ENCODE measurements around the gene PTGR1.
"Not testable (repeated sequence)": the region's sequence is repeated elsewhere in the genome, so short reads cannot be mapped to it uniquely, and the experiment has no call there.

The PTGR1 gene

DNA sequence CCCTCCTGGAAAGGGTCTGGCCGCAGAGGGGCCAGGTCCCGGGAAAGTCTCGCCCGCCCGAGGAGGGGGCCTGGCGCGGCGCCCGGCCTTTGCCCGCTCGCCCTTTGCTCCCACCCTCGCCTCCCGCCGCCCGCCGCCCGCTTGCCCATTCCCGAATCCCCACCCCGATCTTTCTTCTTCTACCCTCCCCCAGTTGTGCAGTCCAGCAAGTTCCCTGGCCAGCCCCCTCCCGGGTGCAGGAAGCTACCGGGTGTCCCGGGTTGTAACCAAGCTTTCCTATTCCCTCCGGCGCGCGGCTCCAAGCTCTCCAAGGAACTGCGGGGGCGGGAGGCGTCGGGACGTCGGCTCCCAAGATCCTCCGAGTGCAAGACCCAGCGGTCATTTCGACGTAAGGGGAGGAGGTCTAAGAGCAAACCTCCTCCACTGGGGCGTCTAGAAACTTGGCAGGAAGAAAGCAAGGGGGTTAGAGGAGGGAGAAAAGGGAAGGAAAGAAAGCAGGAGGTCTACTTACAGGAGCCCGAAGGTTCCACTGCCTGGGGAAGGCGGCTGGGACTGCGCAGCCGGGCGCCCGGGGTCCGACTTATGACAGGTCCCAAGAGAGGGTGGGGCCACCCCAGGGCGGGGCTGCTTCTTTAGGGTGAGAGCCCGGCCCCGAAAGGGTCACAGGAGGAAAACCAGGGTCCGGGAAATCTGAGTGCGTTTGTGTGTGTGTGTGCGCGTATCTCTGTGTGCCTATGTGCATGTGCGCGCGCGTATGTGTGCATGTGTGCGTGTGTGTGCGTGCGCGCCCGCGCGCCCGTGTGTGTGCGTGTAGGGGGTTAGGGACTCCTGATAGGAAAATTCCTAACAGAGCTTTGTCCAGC, at the start of gene PTGR1:
TSS of gene PTGR1 (minus strand) at position 556 of the 863 bp plus-strand sequence. CDS start 2,225 bp downstream, outside the sequence.
- no peak for DNase-seq (ENCODE audit: low read depth in 2 of 2)

DNA sequence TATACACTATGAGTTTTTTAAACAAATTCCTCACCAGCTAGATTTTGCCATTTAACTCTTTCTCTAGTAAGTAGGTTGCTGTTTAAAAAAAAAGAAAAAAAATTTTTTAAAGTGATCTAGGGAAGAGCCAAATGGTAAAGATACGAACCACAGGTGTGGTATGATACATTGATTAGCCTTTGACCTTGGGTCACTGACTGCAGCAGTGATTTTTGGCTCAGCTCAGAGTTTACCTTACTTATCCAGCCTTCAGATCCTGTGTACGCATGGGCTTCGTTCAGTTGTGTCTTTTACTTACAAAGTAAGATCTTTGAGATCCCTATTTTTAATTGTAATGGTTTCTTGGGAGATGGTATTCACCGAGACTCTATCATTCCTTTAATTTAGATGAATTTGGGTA, 49.6 kb upstream of the PTGR1 start:
- DNase-seq (ENCODE audit: low read depth in 2 of 2): no peak

DNA sequence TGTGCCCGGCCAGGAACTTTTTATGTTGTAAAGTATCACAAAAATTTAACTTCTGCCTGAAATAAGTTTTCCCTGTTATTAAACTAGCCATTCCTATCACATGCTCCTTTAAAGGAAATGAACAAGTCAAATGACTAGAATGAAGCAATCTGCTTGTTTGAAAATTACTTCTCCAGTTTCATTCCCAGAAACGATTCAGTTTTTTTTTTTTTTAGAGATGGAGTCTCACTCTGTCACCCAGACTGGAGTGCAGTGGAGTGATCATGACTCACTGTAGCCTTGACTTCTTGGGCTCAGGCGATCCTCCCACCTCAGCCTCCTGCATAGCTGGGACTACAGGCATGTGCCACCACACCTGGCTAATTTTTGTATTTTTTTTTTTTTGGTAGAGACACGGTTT, 48.6 kb upstream of the PTGR1 start:
- no peak for DNase-seq (ENCODE audit: low read depth in 2 of 2)

DNA sequence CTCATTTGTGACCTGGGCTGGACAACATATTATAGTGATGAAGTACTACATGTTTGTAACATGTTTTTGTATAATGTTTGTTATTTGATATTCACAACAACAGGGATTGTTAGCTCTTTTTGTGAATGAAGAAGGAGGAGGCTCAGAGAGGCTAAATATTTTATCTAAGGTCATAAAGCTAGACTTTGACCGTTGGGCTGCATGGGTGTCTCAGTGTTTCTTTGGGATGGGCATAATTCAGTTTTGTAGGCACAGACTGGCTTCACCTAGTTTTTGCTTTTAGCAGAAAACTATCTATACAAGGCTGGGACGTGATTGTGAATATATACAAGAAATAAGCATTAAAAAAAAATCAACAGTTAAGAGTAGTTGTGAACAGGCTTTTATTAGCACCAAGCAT, 47.0 kb upstream of the PTGR1 start:
- DNase-seq (ENCODE audit: low read depth in 2 of 2): no peak

DNA sequence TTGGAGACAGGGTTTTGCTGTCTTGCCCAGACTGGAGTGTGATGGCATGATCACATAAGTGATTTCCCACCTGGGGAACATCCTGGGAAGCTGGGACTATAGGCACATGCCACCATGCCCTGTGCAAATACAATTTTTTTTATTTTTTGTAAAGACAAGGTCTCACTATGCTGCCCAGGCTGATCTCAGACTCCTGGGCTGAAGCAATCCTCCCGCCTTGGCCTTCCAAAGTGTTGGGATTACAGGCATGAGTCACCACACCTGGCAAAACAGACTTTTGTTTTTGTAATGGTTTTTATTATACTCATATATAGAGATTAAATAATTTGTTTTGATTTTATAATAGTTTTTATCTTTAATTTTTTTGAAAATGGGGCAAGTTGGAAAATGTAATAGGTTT, 46.4 kb upstream of the PTGR1 start:
- DNase-seq (ENCODE audit: low read depth in 2 of 2): no peak

DNA sequence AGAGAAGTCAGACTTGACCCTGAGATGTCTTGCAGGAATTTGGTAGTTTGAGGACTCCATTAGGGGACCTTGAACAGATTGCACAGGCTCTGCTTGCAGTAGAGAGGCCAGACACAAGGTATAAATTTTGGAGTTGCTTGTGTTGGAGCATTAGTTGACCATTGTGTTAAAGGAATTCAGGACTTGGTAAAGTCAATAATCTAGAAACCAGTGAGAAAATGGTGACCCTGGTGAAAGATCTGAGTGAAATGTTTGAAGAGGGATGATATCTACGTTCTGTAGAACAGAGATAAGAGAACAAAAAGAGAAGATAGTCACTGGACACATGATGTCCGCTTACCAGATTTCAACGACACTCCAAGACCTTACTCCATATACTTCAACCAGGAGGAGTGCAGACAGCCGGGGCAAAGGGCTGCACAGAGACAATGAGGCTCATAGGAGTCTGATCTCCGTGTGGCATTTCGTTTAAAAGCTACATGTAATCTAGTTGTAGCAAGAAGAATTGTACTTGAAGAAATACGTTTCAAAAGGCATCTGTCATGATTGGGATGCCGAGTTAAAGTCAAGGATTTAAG, 44.8 kb upstream of the PTGR1 start:
- DNase-seq (ENCODE audit: low read depth in 2 of 2): no peak

DNA sequence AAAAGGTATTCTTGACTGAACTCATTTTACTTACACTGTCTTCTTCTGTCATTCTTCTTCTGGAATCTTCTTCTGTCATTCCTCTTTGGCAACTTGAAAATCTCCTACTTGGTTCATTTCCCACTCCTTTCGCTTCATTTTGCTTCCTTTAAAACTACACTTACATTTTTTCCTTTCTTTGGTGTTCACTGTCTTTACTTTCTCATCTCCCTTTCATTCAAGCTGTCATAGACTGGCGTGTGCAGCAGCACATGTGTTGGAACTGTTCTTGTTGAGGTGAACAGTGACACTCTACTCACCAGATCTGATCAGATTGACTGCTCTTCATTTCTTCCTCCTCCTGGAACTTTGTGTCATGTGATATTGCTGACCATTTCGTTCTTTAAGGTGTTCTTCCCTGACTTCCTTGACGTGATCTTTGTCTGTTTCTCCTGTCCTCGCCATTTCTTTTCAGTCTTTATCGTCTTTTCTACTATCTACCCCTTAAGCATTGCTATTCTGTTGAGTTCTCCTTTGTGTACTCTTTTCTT, 38.0 kb upstream of the PTGR1 start:
- no peak for DNase-seq (ENCODE audit: low read depth in 2 of 2)

DNA sequence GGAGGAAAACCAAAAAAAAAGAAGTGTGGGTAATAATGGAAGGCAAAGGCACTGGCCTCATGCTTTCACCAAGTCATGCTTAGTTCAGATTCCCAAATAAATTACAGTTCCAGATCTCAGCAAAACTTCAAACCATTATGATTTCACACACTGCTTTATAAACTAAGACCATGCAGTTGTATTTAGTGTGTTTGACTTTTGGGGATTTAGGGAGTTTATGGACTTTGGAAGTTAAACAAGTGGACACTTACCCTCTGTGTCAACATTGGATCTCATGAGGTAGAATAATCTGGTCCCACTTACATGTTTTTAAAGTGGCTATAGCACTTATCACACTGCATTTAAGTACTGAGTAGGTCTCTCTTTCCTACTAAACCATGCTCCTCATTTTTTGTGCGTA, 35.4 kb upstream of the PTGR1 start:
- DNase-seq (ENCODE audit: low read depth in 2 of 2): no peak

DNA sequence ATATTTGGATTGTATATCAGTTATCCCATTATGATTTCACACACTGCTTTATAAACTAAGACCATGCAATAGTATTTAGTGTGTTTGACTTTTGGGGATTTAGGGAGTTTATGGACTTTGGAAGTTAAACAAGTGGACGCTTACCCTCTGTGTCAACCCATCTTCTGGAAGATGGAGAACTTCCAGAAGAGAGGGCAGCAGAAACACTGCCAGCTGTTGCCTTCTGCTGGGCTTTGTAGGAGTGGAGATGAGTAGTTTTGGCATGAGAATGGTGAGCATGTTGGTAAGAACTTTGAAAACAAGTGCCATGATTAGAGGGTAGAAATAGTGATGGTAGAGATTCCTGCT, 33.9 kb upstream of the PTGR1 start:
- no peak for DNase-seq (ENCODE audit: low read depth in 2 of 2)

DNA sequence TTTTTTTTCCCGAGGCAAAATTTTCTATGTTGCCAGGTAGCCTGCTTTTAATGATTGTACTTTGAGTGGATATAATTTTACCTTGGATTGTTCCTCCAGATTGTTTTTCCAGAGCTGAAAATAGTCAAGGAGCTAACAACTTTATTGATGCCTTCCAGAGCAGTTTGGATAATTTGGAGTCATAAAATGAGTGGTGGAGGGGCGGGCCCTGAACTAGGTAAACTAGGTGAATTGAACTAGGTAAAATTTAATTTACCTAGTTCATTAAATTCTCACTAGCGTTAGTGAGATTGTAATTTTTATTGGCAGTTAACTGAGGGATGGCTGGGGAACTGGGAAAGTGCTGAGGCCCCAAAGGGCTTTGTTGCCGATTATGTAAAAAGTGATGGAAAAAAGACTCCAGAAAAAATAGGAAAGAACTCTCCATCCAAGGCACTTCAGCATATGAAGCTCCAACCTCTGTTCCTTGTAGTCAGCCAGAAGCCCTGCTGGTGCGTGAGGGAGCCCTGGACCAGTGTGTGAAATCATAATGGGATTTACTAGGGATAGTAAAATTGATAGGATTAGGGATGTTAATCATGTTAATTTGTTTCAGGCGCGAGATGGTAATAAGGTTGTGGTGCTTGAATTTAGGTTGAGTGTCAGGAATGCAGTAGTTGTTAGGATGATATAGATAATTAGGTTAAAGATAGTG, 33.4 kb upstream of the PTGR1 start:
- DNase-seq (ENCODE audit: low read depth in 2 of 2): no peak

DNA sequence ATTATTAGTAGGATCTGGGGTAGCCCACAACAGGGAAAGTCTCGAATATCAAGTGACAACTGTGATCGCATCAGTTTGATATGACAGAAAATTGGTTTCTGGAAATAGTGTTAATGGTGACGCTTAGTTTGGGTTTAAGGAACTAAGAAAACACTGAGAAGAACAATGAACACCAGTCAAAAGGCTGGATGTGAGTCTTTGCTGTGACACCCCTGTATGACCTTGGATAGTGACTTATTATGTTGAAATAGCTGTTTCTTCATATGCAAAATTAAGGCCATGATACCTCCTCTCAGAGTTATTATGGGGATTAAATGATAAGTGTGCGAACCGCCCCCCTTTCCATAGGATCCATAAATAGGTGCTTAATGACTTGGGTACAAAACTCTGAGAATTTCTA, 32.6 kb upstream of the PTGR1 start:
- no peak for DNase-seq (ENCODE audit: low read depth in 2 of 2)

DNA sequence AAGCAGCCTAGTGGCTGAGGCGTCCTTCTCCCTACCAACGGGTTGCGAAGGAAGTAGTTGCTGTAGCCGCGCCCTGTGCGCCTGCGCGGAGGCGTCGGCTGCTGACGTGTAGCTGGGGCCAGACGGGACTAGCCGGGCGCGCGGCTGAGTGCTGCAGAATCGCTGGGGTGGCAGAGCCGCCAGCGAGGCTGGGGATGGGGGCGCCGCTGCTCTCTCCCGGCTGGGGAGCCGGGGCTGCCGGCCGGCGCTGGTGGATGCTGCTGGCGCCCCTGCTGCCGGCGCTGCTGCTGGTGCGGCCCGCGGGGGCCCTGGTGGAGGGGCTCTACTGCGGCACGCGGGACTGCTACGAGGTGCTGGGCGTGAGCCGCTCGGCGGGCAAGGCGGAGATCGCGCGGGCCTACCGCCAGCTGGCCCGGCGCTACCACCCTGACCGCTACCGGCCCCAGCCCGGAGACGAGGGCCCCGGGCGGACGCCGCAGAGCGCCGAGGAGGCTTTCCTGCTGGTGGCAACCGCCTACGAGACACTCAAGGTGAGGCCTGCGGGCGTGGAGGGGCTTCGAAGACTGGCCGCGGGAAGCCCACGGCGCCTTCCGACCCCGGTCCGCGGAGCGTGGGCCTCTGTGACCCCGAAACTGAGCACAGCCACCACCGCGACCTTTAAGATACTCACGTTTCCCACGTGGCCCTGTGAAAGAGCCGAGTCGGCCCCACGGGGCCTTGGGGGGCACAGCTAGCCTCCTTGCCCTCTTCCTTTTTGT, 31.9 kb upstream of the PTGR1 start, which contains the start of gene DNAJC25:
TSS of gene DNAJC25 (plus strand) at position 121 of the 758 bp plus-strand sequence. CDS start at position 195, 74 bp downstream.
- DNase-seq (ENCODE audit: low read depth in 2 of 2): peak; percentile 92 to 93

DNA sequence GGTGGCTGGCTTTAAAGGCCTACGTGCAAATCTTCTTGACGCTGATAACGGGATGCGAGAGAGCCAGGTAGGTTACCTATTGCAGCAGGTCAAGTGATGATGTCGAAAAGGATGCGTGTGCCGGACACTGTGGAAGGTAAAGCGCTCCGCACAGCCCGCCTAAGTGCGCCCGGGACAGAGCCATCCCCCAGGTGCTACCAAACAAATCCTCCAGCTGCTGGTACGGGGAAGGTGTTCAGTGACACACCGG, 31.4 kb upstream of the PTGR1 start:
- DNase-seq (ENCODE audit: low read depth in 2 of 2): no peak

DNA sequence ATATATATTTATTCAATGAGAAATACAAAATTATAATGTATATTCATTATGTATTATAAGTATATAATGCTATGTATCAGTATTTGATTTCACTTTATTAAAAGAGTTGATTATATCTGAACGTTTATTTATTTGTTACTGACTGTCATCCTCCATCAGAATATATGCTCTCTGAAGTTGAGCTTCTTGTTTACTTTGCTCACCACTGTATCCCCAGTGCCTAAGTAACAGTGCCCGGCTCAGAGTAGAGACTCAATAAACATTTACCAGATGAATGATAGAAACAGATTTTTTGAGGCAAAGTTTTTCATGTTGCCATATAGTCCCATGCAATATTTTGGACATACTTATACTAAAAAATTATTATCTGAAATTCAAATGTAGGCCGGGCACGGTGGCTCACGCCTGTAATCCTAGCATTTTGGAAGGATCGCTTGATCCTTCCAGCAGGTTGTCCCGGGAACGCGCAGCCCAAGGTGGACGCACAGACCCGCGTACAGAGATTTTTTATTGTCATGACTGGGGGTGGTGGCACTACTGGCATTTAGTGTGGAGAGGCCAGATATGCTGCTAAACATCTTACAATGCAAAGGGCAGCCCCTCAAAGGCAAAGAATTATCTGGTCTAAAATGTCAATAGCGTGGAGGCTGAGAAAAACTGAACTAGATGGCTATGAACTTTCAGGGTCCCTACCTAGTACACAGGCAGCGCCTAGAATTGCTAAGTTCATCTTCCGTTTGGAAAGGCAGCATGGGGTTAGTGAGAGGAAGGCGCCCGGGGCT, 30.9 kb upstream of the PTGR1 start:
- no peak for DNase-seq (ENCODE audit: low read depth in 2 of 2)

DNA sequence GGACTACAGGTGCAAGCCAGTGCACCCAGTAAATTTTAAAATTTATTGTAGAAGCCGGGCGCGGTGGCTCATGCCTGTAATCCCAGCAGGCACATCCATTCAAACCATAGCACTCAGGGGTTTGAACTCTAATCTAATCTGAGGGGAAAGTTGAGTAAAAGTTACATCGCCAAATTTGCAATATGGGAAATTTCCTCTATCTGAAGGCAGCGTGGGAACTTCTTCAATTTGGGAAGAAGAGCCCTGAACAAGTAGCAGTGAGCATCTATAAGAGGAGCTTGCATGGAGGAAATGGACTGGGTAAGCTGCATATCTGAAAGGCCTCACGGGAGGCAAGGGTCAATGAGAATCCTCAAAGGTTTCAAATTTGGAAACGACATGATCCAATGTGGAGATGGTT, 29.0 kb upstream of the PTGR1 start:
- no peak for DNase-seq (ENCODE audit: low read depth in 2 of 2)

DNA sequence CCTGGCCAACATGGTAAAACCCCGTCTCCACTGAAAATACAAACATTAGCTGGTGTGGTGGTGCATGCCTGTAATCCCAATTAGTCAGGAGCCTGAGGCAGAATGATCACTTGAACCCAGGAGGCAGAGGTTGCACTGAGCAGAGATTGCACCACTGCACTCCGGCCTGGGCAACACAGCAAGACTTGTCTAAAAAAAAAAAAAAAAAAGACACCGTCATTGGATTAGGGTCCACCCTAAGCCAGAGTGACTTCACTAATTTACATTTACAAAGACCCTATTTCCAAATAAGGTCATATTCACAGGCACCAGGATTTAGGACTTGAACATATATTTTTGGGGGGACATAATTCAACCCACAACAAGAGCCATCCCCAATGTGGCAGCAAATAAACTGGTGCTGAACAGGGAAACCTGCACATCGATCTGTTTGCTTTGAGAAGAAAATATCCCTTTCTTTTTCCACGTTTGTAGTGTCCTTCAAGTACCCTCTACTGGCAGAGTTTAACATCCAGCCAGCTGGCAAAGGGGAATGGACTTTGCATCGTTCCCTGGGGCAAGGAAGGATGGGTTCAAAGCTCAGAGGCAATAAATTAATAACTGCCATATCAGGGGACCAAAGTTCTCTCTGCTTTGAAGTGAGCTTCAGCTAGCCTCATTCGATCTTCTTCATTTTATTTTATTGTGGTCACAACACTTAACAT, 28.0 kb upstream of the PTGR1 start:
- DNase-seq (ENCODE audit: low read depth in 2 of 2): no peak

DNA sequence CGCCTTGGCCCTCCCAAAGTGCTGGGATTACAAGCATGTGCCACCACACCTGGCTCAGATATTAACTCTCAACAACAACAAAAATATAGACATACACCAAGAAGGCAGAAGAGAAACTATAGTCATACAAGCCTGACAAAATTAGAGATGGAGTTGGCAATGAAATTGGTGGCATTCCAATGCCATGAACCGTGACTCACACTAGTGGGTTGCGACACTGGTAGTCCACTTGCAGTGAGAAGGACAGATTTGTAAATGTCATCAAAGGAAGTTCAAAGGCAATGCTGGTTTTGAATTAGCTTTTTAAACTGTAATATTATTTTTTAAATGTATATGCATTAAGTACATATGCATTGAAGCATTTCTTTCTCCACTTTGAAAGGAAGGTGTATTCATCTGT, 23.2 kb upstream of the PTGR1 start:
- DNase-seq (ENCODE audit: low read depth in 2 of 2): no peak

DNA sequence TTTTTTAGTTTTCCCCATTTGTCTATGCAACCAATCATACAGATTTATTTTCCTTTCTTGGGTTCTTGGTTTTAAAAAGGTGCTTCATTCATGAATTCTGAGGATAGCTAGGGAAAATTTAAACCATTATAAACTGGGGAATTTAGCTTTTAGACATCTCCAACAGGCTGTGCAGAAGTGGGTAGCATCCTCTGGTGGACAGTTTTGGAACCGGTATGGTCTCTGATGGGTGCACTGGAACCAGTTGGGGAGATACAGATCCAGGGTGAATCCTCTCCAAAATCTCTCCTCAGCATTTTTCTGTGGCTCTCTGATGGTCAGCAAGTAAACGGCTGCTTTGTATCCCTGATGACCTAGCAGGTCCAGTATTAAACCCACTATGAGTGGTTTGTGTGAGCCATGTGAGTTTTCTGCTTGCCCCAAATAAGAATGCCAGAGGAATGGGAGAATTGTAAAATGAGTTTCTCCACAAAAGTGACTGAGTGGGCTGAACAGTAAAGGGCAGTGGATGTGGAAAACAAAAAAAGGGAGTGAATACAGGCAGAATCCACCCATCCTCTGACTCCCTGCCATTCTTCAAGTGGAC, 22.5 kb upstream of the PTGR1 start:
- DNase-seq (ENCODE audit: low read depth in 2 of 2): peak in 1 of 2 donors; percentile 8

DNA sequence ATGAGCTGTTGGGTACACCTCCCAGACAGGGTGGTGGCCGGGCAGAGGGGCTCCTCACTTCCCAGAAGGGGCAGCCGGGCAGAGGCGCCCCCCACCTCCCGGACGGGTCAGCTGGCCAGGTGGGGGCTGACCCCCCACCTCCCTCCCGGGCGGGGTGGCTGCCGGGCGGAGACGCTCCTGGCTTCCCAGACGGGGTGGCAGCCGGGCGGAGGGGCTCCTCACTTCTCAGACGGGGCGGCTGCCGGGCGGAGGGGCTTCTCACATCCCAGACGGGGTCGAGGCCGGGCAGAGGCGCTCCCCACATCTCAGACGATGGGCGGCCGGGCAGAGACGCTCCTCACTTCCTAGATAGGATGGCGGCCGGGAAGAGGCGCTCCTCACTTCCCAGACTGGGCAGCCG, 17.9 kb upstream of the PTGR1 start:
- not testable (repeated sequence) for DNase-seq (ENCODE audit: low read depth in 2 of 2)

DNA sequence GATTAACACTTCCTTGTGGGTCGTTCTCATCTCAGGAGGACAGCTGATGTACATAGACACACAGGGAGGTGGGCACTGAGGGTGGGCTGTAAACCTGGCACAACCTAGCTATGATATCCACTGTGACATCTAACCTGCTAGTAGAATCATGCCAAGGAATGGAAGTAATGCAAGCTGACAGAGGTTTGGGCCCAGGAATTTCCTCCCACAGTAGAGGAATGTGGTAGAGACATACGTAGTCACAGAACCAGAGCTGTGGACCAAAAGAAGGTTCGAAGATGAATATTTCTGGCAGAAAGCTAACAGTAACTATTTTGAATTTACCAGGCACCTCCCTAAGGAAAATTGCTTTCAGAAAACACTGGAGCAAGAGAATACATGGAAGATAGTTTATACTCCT, 16.5 kb upstream of the PTGR1 start:
- DNase-seq (ENCODE audit: low read depth in 2 of 2): no peak
